Liver (tissue), 4 donors: Measurements from ENCODE around the gene BTBD8. TPM values are rescaled to one million over a fixed set of nuclear protein-coding genes. Genes with fewer than 3 reads are reported as not detected.

ENCODE experiments used
- polyA plus RNA-seq, 2 donors: library from polyadenylated mRNA; stranded (reverse) in 1 of 2; unstranded in 1 of 2; fragments of 200-250 nt in 1 of 2; fragments of >200 nt in 1 of 2; fragmentation: Nextera tagmentation in 1 of 2; extraction: Ambion mirVana in 1 of 2; gene quantifications; one replicate each; pipeline versions ENCODE4 v1.2.1 to v1.2.3, GENCODE V29; 2013 to 2015
- total RNA-seq, 2 donors: library from RNA; depleted of rRNA; stranded (reverse); fragments of >200 nt; gene quantifications; one replicate each; pipeline ENCODE4 v1.2.3, GENCODE V29; 2014
- donor health status: healthy.
- donor health status: healthy.
- donor health status: healthy.

Gene BTBD8
- total and polyA plus RNA-seq, 4 donors: 0.47 to 1.8 (median 1.1) TPM

Other genes with a start within 250 kb of the BTBD8 start
- 10 to 100 TPM; 12.3 to 19.3 TPM for gene TGFBR3, start 194.2 kb upstream of the BTBD8 start, total RNA-seq
- 1 to 10 TPM; 6.1 to 7.5 TPM for gene TGFBR3, start 194.2 kb upstream of the BTBD8 start, polyA plus RNA-seq
- not detected for gene BRDT, start 130.9 kb upstream of the BTBD8 start, total RNA-seq
- gene BRDT, start 130.9 kb upstream of the BTBD8 start, polyA plus RNA-seq: not detected
- under 1 TPM in 1 of 2 donors, not detected in 1; 0.08 TPM for gene EPHX4, start 50.4 kb upstream of the BTBD8 start, total RNA-seq
- under 1 TPM in 1 of 2 donors, not detected in 1; 0.06 TPM for gene EPHX4, start 50.4 kb upstream of the BTBD8 start, polyA plus RNA-seq
- under 1 TPM in 1 of 2 donors, not detected in 1; 0.09 TPM for gene SETSIP, start 4.9 kb upstream of the BTBD8 start, total RNA-seq
- gene SETSIP, start 4.9 kb upstream of the BTBD8 start, polyA plus RNA-seq: not detected
- not detected for gene C1orf146, start 137.6 kb downstream of the BTBD8 start, total RNA-seq
- gene C1orf146, start 137.6 kb downstream of the BTBD8 start, polyA plus RNA-seq: not detected
- 1 to 10 TPM; 3.2 to 3.3 TPM for gene GLMN, start 218.6 kb downstream of the BTBD8 start, total RNA-seq
- 1 to 10 TPM; 1.1 to 3.7 TPM for gene GLMN, start 218.6 kb downstream of the BTBD8 start, polyA plus RNA-seq
- 1 to 10 TPM; 2.7 to 4.9 TPM for gene RPAP2, start 218.7 kb downstream of the BTBD8 start, total RNA-seq
- 1 to 10 TPM; 4.0 to 8.6 TPM for gene RPAP2, start 218.7 kb downstream of the BTBD8 start, polyA plus RNA-seq